Heart left ventricle (tissue), 13 donors: ENCODE results near the gene TAS1R3.

Experiments
- CTCF ChIP-seq, 12 donors: fragments of 200-600 bp; sonication (generic) in 4 of 12; IDR thresholded peaks; one replicate each; pipeline versions ENCODE4 v1.5.0 to v1.8.0; 2018 to 2022; ENCODE audit warnings: antibody characterized with exemption in 12 of 12, mild to moderate bottlenecking in 5 of 12
- POLR2A ChIP-seq, 2 donors: fragments of 450-650 bp; IDR thresholded peaks; one replicate each; pipeline ENCODE4 v1.6.1; 2017; ENCODE audit warnings: antibody characterized with exemption in 2 of 2, mild to moderate bottlenecking in 2 of 2, moderate library complexity in 2 of 2
- donor health status: ischemic (EF 13 %, LVEDD 7.1; RV severe dilation, severe dysfunction).
- donor health status: DM: no; HTN: yes; CAD: no.
- donor health status: DM: no; HTN: no; CAD: no.
- donor health status: ischemic (EF 25% LVEDD 6.9; RV normal size, moderate dysfunction).
- donor health status: ischemic (EF 25% LVEDD 5.7; RV mildly dilated, moderate dysfunction).
- donor health status: ischemic (EF 35%, LVEDD 5.7; RV mildly dilated, moderate dysfunction).
- donor health status: nonischemic (EF 11% LVEDD 7.7; RV severe dilation, severe dysfunction).
- donor health status: DM: yes; HTN: yes; CAD: no.
- donor health status: PGD.
- donor health status: ischemic (EF 29% LVEDD 5.4; RV normal size, mild dysfunction).
- donor health status: nonischemic (EF 23%, LVEDD 6.1; RV moderate dilation, normal function).

GRCh38 chr1:1342584-1343115, 11.6 kb downstream of the TAS1R3 start:
- TF ChIP-seq CTCF (IDR thresholded peaks at IDR 0.05) (no peak), POLR2A (IDR thresholded peaks at IDR 0.05) (no peak)
